Motor neuron (in vitro differentiated cells): Measurements from ENCODE around the gene KCNC1. TPM values are rescaled to one million over a fixed set of nuclear protein-coding genes. Genes with fewer than 3 reads are reported as not detected.
A peak's percentile ranks its signal among the peaks of the same experiment; 100 is the strongest.

Experiments
- ATAC-seq, 8 experiments: fragments of 200-7000 bp; cut with Tn5 transposase; replicated peaks in 6 of 8; 2 replicates each; pipeline ENCODE4 v1.8.0; 2021; ENCODE audit warnings: mild to moderate bottlenecking in 8 of 8, moderate library complexity in 8 of 8
- H3K27ac ChIP-seq, 2 donors: fragments of 250-450 bp; sonication (Bioruptor Pico); 2 replicates each; pipeline ENCODE4 v1.9.0; 2021; ENCODE audit warnings: antibody characterized with exemption in 2 of 2, mild to moderate bottlenecking in 2 of 2, moderate library complexity in 1 of 2
- H3K4me1 ChIP-seq, 2 donors: fragments of 250-450 bp; sonication (Bioruptor Pico); replicated peaks in 1 of 2; 2 replicates each; pipeline ENCODE4 v1.6.1; 2021; ENCODE audit warnings: antibody characterized with exemption in 2 of 2, mild to moderate bottlenecking in 2 of 2, moderate library complexity in 1 of 2
- H3K4me3 ChIP-seq, 5 donors: fragments of 250-450 bp; sonication (Bioruptor Pico); 2 replicates each; pipeline ENCODE4 v1.9.0; 2021; ENCODE audit warnings: antibody characterized with exemption in 5 of 5, mild to moderate bottlenecking in 5 of 5, moderate library complexity in 4 of 5
- WGBS, 10 experiments: fragments of 450-650 bp; shearing (Covaris generic); methylation state at CpG; one replicate each; pipeline ENCODE4 v1.0.0; 2022; 5-methylcytosine and 5-hydroxymethylcytosine counted together
- in situ Hi-C, 9 experiments: fragments of 400-800 bp; cut with MboI; loops; one replicate each; pipeline ENCODE4 v1.15.0; 2021; ENCODE audit warnings: low sequenced_read_pairs in 9 of 9, low pct_unique_long_range_greater_than_20kb in 2 of 9; ENCODE audit not compliant: unreplicated experiment in 9 of 9
- total RNA-seq, 8 experiments: library from RNA; unstranded; fragments of 300-600 nt; gene quantifications; 2 replicates each; pipeline versions ENCODE4 v1.2.3 to v1.2.4, GENCODE V29; 2022

KCNC1 gene
- total RNA-seq, 8 experiments from 2014 or later = 1.5 to 12.5 (median 6.2) TPM

DNA sequence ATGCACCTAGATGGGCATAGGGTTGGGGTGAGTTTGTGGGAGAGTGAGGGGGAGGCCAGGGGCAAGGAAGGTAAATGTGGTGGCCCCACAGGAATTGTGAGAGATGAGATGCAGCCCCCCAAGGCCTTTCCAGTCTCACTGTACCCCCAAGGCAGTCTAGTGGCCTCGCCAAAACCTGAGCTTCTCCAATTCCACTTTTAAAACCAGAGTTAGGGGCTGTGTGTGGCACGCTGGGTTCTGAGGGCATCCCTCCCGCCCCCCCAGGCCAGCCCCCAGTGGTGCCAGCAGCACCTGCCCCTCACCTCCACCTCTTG lies 40.4 kb downstream of the KCNC1 start:
- H3K4me3 ChIP-seq = no peak overlapping the region
- no CpG with 5 or more reads among the region's 3 CpGs for WGBS, 10 experiments
- ATAC-seq = no peak
- in situ Hi-C loops = no loop called here
- H3K27ac ChIP-seq = no peak overlapping the region
- peaks cover 14% of the 10 kb centered on the region in 2 donors for H3K4me1 ChIP-seq

DNA sequence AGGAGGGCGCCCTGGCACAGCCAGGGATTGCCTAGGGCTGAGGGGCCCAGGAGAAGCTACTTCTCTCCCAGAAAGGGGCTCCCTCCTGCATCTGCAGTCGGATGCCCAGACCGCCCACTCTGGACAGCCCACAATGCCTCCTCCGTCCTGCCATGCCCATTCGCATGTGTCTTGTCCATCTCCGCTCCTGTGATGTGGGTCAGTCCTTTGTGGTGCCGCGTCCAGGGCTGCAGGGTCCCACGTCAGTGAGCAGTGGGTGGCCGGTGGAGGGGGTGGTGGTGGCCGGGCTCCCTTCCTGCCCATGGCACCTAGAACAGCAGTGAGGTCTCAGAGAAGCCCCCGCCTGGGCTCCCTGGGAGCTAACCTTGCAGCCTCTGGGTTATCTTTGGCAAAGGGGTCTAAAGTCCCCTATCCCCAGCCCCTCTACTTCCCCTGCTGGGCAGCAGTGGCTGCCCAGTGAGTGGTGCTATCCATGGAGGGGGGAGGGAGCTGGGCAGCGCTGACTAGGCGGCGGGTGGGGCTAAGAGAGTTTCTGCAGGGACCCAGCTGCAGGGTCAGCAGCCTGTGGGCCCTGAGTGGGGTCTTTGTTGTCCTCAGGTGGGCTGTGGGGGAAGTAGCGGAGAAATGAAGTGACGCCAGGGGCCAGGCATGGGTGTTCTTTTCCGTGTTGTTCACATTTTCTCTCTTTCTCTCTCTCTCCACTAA lies 41.1 kb downstream of the KCNC1 start:
- in situ Hi-C loops = no loop called here
- Histone ChIP-seq H3K4me3 (no peak overlapping the region), H3K27ac (no peak overlapping the region), H3K4me1 (peaks cover 9 to 11% of the 10 kb centered on the region in 2 donors)
- peak in 3 of 8 experiments; percentile 26 to 53 (median 40) for ATAC-seq
- 40 to 97% methylated on average over 1 to 5 of the region's 18 CpGs; no CpG with 5 or more reads in 8 of the 10 experiments for WGBS, 10 experiments

DNA sequence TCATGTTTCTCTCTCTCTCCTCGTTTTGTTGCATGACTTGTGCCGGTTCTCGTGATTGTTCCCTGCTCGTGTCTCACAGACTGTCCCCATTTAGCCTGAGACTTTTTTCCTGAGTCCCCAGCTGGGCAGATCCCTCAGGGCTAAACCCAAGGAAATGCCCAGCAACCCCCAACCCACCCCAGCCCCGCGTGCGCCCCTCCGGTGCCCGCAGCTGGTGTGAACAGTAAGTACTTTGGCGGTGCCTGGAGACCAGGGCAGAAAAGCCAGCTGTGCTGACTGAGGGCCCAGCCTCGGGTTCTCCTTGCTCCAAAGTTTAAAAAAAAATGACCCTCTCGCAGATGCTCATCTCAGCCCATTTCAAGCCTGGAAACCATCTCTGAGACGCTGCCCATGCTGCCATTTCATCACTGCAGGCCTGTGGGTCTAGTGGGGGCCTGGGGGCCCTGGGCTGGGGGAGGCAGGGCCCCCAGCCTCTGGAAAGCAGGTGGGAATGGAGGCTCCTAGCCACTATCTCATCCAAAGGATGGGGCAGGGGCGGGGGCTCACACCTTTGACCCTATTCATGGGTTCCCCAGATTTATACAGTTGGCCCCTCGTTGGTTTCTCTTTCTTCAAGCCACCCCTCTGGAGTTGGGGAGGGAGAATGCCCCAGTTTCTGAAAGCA lies 41.8 kb downstream of the KCNC1 start:
- H3K27ac ChIP-seq = no peak overlapping the region
- in situ Hi-C loops = no loop called here
- peak in 2 of 8 experiments; percentile 4 to 23 for ATAC-seq
- H3K4me1 ChIP-seq = peaks cover 9 to 11% of the 10 kb centered on the region in 2 donors
- WGBS, 10 experiments = 80 to 83% (median 80%) methylated on average over 1 to 2 of the region's 15 CpGs; no CpG with 5 or more reads in 7 of the 10 experiments
- H3K4me3 ChIP-seq = no peak overlapping the region

DNA sequence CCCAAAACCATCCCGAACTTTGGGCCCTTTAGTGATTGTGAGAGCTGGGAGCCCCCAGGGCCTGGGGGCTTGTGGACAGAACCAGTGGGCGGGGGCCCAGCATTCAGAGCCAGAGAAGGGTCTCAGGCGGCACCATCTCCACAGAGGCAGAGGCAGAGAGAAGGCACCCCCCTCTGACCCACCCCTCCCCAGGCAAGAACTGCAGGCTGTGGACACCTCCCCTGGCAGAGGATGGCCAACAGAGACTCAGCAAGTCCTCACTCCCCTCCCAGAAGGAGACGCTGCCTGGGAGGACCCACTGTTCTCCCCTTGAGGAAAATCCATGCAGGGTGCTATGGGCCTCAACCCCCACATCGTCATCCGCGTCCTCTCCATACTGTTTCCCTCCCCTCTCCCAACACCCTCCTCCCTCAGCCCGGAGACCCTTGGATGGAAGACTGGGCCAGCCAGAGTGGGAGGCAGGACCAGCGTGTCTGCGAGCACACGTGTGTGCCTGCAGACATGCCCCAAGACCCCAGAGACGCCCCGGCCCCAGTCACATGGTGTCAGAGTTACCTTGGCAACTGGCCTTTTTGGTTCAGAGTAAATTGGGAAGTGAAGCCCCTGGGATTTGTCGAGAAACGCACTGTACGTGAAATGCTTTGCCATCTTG lies 42.6 kb downstream of the KCNC1 start:
- H3K4me3 ChIP-seq = no peak overlapping the region
- in situ Hi-C loops = no loop called here
- 0 to 100% (median 96%) methylated on average over 1 to 3 of the region's 16 CpGs; no CpG with 5 or more reads in 7 of the 10 experiments for WGBS, 10 experiments
- no peak for ATAC-seq
- H3K4me1 ChIP-seq = peaks cover 9 to 11% of the 10 kb centered on the region in 2 donors
- H3K27ac ChIP-seq = no peak overlapping the region

DNA sequence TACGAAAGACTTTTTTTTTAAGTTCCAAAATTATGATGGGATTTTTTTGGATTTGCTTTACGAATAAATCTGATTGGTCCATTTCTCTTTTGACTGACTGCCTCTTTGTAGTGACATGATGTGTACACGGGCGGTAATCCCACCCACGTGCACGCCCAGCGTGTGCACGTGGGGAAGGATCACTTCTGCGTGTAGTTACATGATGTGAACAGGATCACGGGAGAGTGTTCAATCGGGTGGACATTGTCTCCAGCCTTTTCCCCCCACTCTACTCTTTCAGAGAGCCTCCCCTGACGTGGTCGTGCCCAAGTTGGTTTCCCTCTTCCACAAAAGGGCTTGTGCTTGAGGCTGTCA lies 43.1 kb downstream of the KCNC1 start:
- Histone ChIP-seq H3K4me3 (no peak overlapping the region), H3K4me1 (peaks cover 9 to 11% of the 10 kb centered on the region in 2 donors), H3K27ac (no peak overlapping the region)
- no peak for ATAC-seq
- in situ Hi-C loops = no loop called here
- 40 to 93% (median 80%) methylated on average over 1 to 10 of the region's 13 CpGs; no CpG with 5 or more reads in 3 of the 10 experiments for WGBS, 10 experiments

DNA sequence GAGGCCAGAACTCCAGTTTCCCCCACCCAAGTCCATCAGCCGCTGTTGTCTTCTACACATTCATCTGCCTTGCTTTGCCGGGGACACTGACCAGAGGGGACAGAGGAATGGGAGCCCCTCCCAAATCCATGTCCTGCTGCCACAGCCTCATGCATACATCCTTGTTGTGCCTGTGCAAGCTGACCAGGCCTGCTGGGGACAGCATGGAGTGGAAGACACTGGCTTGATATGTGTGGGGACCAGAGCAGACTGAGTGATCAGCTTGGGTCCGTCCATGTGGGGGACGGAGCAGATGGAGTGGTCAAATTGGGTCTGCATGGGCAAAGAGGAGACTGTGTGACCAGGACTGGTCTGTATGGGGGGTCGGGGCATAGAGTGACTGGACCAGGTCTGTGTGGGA lies 43.8 kb downstream of the KCNC1 start:
- H3K4me1 ChIP-seq = peaks cover 9 to 11% of the 10 kb centered on the region in 2 donors
- in situ Hi-C loops = no loop called here
- H3K4me3 ChIP-seq = no peak overlapping the region
- H3K27ac ChIP-seq = no peak overlapping the region
- WGBS, 10 experiments = 100% methylated on average over 1 of the region's 5 CpGs; no CpG with 5 or more reads in 8 of the 10 experiments
- ATAC-seq = no peak

DNA sequence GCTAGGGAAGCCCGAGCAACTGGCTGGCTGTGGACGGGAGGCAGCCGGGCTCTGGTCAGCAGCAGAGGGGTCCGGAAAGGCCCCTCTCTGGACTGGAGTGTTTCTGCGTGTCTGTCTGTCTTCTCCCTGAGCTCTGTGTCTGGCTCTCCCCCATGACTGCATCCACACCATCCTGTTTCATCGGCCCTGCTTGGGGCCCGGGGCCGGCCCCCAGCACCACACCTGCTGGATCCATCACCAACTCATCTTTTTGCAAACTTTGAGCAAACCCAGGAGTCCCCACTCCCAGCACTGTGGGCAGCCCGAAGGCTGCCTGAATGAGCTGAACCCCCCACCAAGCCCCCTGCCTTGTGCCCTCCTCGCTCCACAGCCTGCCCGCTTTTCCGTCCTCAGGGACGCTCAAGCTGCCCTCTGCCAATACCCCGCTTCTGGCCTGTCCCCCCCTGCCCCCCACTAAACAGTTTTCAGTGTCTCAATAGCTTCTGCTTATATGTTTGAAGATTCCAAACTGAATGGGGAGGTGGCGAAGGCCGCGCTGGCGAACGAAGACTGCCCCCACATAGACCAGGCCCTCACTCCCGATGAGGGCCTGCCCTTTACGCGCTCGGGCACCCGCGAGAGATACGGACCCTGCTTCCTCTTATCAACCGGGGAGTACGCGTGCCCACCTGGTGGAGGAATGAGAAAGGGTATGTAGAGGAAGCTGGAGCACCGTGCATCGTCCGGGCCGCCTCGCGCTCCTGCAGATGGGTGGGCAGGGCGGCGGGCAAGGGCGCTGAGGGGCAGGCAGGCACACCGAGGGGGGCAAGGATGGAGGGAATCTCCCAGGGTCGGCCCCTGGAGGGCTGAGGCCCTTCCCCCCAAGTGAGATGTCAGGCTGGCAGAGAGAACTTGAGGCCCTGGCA lies 44.6 kb downstream of the KCNC1 start:
- WGBS, 10 experiments = 97 to 100% (median 100%) methylated on average over 1 to 15 of the region's 40 CpGs; no CpG with 5 or more reads in 7 of the 10 experiments
- in situ Hi-C loops = no loop called here
- Histone ChIP-seq H3K4me1 (peaks cover 9 to 11% of the 10 kb centered on the region in 2 donors), H3K4me3 (no peak overlapping the region), H3K27ac (no peak overlapping the region)
- ATAC-seq = no peak

DNA sequence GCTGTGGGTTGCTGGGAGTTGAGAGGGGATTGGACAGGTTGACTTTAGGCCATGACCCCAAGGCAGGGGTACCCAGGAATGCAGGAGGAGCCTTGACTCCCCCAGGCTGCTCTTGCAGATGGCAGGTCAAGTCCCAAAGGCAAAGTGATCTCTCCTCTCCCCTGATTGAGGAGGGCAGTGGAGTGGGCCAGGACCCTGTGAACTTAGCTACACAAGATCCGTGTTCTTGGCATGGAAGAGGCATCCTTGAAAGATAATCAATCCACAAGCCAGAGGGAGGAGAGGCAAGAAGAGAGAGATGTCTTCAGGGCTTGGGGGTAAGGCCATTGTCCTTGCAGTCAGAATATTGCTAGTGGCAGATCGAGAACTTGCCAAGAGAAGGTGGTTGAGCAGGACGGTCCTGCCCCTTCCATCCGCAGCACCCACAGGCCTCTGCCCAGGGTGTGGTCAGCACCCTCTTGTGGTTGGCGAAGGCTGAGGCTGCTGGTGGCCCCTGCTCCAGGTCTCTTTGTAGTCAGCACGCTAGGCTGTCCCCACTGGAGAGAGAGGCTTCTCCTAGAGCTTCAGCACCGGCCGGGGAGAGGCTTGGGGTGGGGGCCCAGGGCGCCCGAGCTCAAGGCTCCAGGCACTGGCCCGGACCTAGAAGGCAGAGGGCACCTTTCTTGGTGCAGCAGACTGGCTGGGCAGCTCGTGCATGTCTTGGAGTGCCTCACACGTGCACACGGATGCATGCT lies 45.4 kb downstream of the KCNC1 start:
- in situ Hi-C loops = no loop called here
- Histone ChIP-seq H3K4me1 (peaks cover 9 to 11% of the 10 kb centered on the region in 2 donors), H3K27ac (no peak overlapping the region), H3K4me3 (no peak overlapping the region)
- 54 to 100% (median 84%) methylated on average over 1 to 3 of the region's 14 CpGs; no CpG with 5 or more reads in 4 of the 10 experiments for WGBS, 10 experiments
- ATAC-seq = no peak

DNA sequence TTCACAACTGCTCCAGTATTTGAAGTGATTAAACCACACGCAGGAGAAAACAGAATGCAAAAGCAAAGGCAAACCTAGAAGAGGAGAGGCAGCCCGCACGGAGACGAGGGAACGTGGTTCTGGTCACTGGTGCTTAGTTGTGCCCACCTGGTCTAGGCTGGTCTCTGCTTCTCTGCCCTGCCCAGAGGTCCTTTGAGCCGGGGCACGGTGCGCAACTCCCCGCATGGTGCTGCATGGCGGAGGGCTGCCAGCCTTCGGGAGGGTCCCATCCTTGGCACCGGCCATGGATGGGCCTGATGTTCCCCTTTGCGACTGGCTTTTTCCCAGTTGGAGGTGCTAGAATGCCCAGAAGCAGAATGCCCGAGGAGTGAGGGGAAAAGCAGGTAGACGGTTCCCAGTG lies 46.1 kb downstream of the KCNC1 start:
- ATAC-seq = no peak
- in situ Hi-C loops = no loop called here

DNA sequence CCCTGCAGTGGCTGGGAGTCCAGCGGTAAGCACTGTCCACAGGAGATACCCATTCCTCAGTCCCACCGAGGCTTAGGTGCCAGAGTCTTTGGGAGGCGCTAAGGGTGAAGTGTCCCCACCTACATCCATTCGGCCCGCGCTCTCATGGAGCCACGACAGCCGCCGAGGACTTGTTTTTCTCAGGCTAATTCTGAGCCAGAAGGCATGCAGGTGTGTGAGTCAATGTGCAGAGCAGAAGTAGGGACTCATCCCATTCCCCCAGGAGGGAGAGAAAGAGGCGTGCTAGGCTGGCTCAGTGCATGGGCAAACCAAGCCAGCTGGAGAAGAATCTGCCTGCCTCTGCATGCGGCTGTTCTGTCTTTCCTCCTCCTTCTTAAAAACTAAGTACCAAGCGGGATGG lies 46.6 kb downstream of the KCNC1 start:
- H3K27ac ChIP-seq = no peak overlapping the region
- 67 to 100% (median 85%) methylated on average over 2 to 8 of the region's 12 CpGs; no CpG with 5 or more reads in 5 of the 10 experiments for WGBS, 10 experiments
- in situ Hi-C loops = no loop called here
- peaks cover 9 to 11% of the 10 kb centered on the region in 2 donors for H3K4me1 ChIP-seq
- no peak overlapping the region for H3K4me3 ChIP-seq
- ATAC-seq = no peak

More for the DNA sequence above, 46.1 kb downstream of the KCNC1 start:
- WGBS, 10 experiments = 70 to 100% (median 96%) methylated on average over 1 to 12 of the region's 15 CpGs; no CpG with 5 or more reads in 5 of the 10 experiments
- H3K4me1 ChIP-seq = peaks cover 9 to 11% of the 10 kb centered on the region in 2 donors
- no peak overlapping the region for H3K27ac ChIP-seq
- H3K4me3 ChIP-seq = no peak overlapping the region

DNA sequence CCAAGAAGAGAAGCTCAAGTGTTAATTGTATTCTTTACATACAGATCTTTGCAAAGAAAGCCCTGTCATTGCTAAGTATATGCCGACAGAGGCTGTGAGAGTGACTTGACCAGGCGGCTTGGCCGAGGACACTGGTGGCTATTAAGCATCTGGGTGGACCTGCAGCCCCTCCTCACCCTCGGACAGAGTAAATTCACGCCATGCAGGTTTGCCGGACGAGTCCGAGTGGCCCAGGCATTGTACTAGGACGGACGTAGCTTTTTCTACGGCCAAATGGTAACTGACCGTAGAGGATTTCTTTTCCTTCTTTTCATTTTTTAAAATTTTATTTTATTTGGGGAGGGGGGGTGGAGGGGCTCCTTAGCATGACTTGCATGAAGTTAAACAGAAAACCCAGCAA lies 47.0 kb downstream of the KCNC1 start:
- Histone ChIP-seq H3K27ac (no peak overlapping the region), H3K4me1 (peaks cover 9 to 11% of the 10 kb centered on the region in 2 donors), H3K4me3 (no peak overlapping the region)
- WGBS, 10 experiments = 63 to 100% (median 96%) methylated on average over 1 to 11 of the region's 12 CpGs; no CpG with 5 or more reads in 4 of the 10 experiments
- ATAC-seq = no peak
- in situ Hi-C loops = no loop called here

DNA sequence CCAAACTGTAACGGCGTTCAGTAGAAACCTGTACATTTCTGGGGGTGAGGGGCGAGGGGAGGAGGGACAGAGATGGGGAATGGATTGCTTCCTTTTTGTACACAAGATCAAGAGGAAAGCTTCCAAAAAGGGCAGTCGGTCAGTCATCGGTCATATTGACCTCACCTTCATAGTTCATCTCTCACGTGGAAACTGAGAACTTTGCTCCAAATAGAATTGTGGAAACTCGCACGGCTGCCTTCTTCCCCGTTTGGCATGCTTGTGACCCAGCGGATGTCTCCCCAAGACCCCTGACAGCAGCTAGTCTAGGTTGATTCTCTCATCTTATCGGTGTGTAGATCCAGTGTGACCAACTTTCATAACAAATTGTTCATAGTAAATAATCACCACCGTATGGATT lies 47.6 kb downstream of the KCNC1 start:
- H3K4me1 ChIP-seq = peaks cover 8 to 9% of the 10 kb centered on the region in 2 donors
- in situ Hi-C loops = no loop called here
- no peak overlapping the region for H3K27ac ChIP-seq
- no peak for ATAC-seq
- no peak overlapping the region for H3K4me3 ChIP-seq
- WGBS, 10 experiments = 77 to 100% (median 97%) methylated on average over 1 to 7 of the region's 12 CpGs; no CpG with 5 or more reads in 2 of the 10 experiments
